ENCODE data around the gene CDK5.

Gene CDK5

GRCh38 chr7:151060416-151061212 lies 2.9 kb upstream of the CDK5 start:
- Histone ChIP-seq H3K4me3 (ENCODE audit: low read depth, low read length) (peak overlapping the region; percentile 86), H3K9ac (ENCODE audit: low read length) (peak overlapping the region; percentile 48), H3K4me1 (ENCODE audit: control insufficient read depth, insufficient read depth, low read length) (peaks cover 43% of the 10 kb centered on the region), H3K9me3 (ENCODE audit: control insufficient read depth, insufficient read depth, low read depth, low read length) (no peaks in the 10 kb centered on the region), H3K27me3 (ENCODE audit: control insufficient read depth, insufficient read depth, low read length) (peaks cover 12% of the 10 kb centered on the region; the same call in 1 of the 2 replicates), H3K36me3 (ENCODE audit: control insufficient read depth, insufficient read depth, low read length) (peaks cover 13% of the 10 kb centered on the region), H3K27ac (ENCODE audit: low read depth, low read length) (no peak overlapping the region)

- Histone ChIP-seq H3K27ac (ENCODE audit: low read depth, low read length) (no peak overlapping the region; the same call in 1 of the 2 replicates), H3K4me1 (ENCODE audit: control insufficient read depth, insufficient read depth, low read length) (peaks cover 43% of the 10 kb centered on the region)
Measured at GRCh38 chr7:151060113-151060415, 2.4 kb upstream of the CDK5 start.

GRCh38 chr7:151059367-151060112 lies 1.8 kb upstream of the CDK5 start, which contains the start of gene SLC4A2:
TSS of gene SLC4A2 (plus strand) at chr7:151059589. CDS start at chr7:151061988, 2,399 bp downstream.
- Histone ChIP-seq H3K4me1 (ENCODE audit: control insufficient read depth, insufficient read depth, low read length) (peaks cover 43% of the 10 kb centered on the region), H3K4me3 (ENCODE audit: low read depth, low read length) (peak within 1 kb of the TSS; percentile 86), H3K36me3 (ENCODE audit: control insufficient read depth, insufficient read depth, low read length) (peaks cover 3% of the 10 kb centered on the region), H3K9ac (ENCODE audit: low read length) (peak within 1 kb of the TSS; percentile 71), H3K27me3 (ENCODE audit: control insufficient read depth, insufficient read depth, low read length) (peaks cover 12% of the 10 kb centered on the region; the same call in 1 of the 2 replicates), H3K9me3 (ENCODE audit: control insufficient read depth, insufficient read depth, low read depth, low read length) (no peaks in the 10 kb centered on the region), H3K27ac (ENCODE audit: low read depth, low read length) (no peak within 1 kb of the TSS; the same call in 1 of the 2 replicates)

More at GRCh38 chr7:151060113-151060415, 2.4 kb upstream of the CDK5 start:
- H3K27me3 ChIP-seq (ENCODE audit: control insufficient read depth, insufficient read depth, low read length), result peaks cover 12% of the 10 kb centered on the region; the same call in 1 of the 2 replicates
- H3K9me3 ChIP-seq (ENCODE audit: control insufficient read depth, insufficient read depth, low read depth, low read length), result no peaks in the 10 kb centered on the region
- peak overlapping the region; percentile 48 for H3K9ac ChIP-seq (ENCODE audit: low read length)
- peak overlapping the region; percentile 86 for H3K4me3 ChIP-seq (ENCODE audit: low read depth, low read length)
- H3K36me3 ChIP-seq (ENCODE audit: control insufficient read depth, insufficient read depth, low read length), result peaks cover 8% of the 10 kb centered on the region

DNA sequence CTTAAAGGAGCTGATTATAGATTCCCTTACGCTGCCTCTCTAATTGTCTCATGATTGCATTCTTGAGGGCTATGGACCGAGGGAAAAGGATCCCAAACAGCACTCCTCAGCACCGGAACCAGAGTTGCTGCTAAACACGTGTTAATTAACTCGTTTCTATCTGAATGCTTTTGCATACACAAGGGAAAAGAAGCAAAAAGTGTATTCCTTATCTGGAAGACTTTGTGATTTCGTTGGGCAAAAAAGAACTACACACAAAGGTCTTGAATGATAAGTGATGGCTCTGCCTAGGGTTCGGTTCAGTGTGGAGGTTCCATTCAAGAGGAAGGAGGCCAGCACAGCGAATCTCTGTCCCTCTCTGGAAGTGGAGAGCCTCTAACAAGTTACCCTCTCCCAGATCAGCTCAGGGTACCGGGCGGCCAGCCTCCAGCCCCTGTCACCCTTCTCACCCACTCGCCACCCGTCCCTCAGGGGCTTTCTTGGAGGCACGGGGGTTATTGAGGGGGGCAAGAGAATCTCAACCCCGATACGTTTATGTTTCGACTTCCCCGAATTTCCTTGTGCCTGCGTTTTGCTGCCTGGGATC lies 1.2 kb upstream of the CDK5 start:
- Histone ChIP-seq H3K9ac (ENCODE audit: low read length) (peak overlapping the region; percentile 71), H3K27me3 (ENCODE audit: control insufficient read depth, insufficient read depth, low read length) (peaks cover 12% of the 10 kb centered on the region; the same call in 1 of the 2 replicates), H3K9me3 (ENCODE audit: control insufficient read depth, insufficient read depth, low read depth, low read length) (no peaks in the 10 kb centered on the region), H3K4me3 (ENCODE audit: low read depth, low read length) (peak overlapping the region; percentile 86), H3K4me1 (ENCODE audit: control insufficient read depth, insufficient read depth, low read length) (peaks cover 43% of the 10 kb centered on the region), H3K27ac (ENCODE audit: low read depth, low read length) (no peak overlapping the region), H3K36me3 (ENCODE audit: control insufficient read depth, insufficient read depth, low read length) (no peaks in the 10 kb centered on the region)

GRCh38 chr7:151057989-151058780 lies 488 bp upstream of the CDK5 start:
- Histone ChIP-seq H3K4me3 (ENCODE audit: low read depth, low read length) (peak overlapping the region; percentile 86), H3K9me3 (ENCODE audit: control insufficient read depth, insufficient read depth, low read depth, low read length) (no peaks in the 10 kb centered on the region), H3K27ac (ENCODE audit: low read depth, low read length) (peak overlapping the region; percentile 71; the same call in 1 of the 2 replicates), H3K4me1 (ENCODE audit: control insufficient read depth, insufficient read depth, low read length) (peaks cover 39% of the 10 kb centered on the region), H3K27me3 (ENCODE audit: control insufficient read depth, insufficient read depth, low read length) (peaks cover 12% of the 10 kb centered on the region; the same call in 1 of the 2 replicates), H3K36me3 (ENCODE audit: control insufficient read depth, insufficient read depth, low read length) (no peaks in the 10 kb centered on the region), H3K9ac (ENCODE audit: low read length) (peak overlapping the region; percentile 64)

DNA sequence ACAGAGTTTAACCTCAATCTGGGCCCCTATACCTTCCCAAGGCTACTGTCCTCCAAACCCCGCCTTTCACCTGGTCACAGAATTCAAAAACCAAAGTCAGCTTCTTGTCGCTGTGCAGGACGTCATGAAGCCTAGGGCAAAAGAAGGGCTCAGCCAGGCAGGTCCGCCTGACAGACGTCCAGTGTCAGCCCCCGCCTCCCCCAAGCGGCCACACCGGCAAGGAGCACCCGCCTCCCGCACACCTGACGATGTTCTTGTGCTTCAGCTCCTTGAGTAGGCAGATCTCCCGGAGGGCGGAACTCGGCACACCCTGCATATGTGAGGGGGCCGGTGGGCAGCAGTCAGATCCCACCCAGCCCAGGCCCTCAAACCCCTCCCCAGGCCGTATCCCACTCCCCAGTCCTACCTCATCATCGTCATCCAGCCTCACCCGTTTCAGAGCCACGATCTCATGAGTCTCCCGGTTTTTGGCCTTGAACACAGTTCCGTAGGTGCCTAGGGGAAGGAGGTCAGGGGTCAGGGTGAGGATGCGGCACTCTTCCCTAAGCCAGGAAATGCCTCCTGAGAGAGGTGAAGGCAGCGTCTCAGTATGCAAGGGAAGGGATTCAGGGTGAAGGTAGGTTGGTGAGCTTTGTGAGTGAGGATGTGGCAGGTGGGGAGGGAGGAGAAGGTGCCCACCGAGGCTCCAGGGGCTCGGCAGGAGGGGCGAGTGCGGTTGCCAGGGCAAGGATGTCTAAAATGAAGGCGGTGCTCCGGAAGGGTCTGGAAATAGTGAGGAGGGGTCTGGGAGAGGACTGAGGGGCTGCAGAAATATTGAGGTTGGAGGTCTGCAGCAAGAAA lies 811 bp downstream of the CDK5 start:
- H3K27ac ChIP-seq (ENCODE audit: low read depth, low read length), result no peak overlapping the region
- peaks cover 22% of the 10 kb centered on the region for H3K27me3 ChIP-seq (ENCODE audit: control insufficient read depth, insufficient read depth, low read length)
- peak overlapping the region; percentile 29 for H3K9ac ChIP-seq (ENCODE audit: low read length)
- H3K9me3 ChIP-seq (ENCODE audit: control insufficient read depth, insufficient read depth, low read depth, low read length), result no peaks in the 10 kb centered on the region
- H3K4me3 ChIP-seq (ENCODE audit: low read depth, low read length), result peak overlapping the region; percentile 86
- H3K36me3 ChIP-seq (ENCODE audit: control insufficient read depth, insufficient read depth, low read length), result no peaks in the 10 kb centered on the region
- H3K4me1 ChIP-seq (ENCODE audit: control insufficient read depth, insufficient read depth, low read length), result peaks cover 32% of the 10 kb centered on the region

DNA sequence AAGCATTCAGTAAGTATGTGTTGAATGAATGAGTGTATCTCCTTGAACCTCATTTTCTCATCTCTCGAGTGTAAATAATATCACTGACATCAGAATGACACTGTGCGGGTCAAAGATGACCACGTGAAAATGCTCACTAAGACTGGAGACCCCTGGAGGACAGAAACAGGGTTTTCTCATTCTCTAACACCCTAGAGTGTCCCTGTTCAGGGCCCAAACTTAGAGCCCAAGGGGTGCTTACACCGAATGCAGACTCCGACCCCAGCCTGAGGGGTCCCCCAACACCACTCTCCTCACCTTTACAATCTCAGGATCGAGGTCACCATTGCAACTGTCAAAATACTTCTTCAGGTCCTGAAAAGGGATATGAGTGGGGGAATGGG lies 1.4 kb downstream of the CDK5 start:
- peaks cover 27% of the 10 kb centered on the region for H3K27me3 ChIP-seq (ENCODE audit: control insufficient read depth, insufficient read depth, low read length)
- H3K4me3 ChIP-seq (ENCODE audit: low read depth, low read length), result peak overlapping the region; percentile 86; the same call in 1 of the 2 replicates
- H3K4me1 ChIP-seq (ENCODE audit: control insufficient read depth, insufficient read depth, low read length), result peaks cover 26% of the 10 kb centered on the region
- no peaks in the 10 kb centered on the region for H3K36me3 ChIP-seq (ENCODE audit: control insufficient read depth, insufficient read depth, low read length)
- no peak overlapping the region for H3K9ac ChIP-seq (ENCODE audit: low read length)
- no peaks in the 10 kb centered on the region for H3K9me3 ChIP-seq (ENCODE audit: control insufficient read depth, insufficient read depth, low read depth, low read length)
- no peak overlapping the region for H3K27ac ChIP-seq (ENCODE audit: low read depth, low read length)

- no peaks in the 10 kb centered on the region for H3K36me3 ChIP-seq (ENCODE audit: control insufficient read depth, insufficient read depth, low read length)
- H3K4me1 ChIP-seq (ENCODE audit: control insufficient read depth, insufficient read depth, low read length), result peaks cover 16% of the 10 kb centered on the region
- no peak overlapping the region for H3K27ac ChIP-seq (ENCODE audit: low read depth, low read length)
- no peaks in the 10 kb centered on the region for H3K9me3 ChIP-seq (ENCODE audit: control insufficient read depth, insufficient read depth, low read depth, low read length)
- H3K9ac ChIP-seq (ENCODE audit: low read length), result no peak overlapping the region
- peaks cover 44% of the 10 kb centered on the region for H3K27me3 ChIP-seq (ENCODE audit: control insufficient read depth, insufficient read depth, low read length)
- no peak overlapping the region for H3K4me3 ChIP-seq (ENCODE audit: low read depth, low read length)
Measured at GRCh38 chr7:151053751-151054150, 3.9 kb downstream of the CDK5 start.

DNA sequence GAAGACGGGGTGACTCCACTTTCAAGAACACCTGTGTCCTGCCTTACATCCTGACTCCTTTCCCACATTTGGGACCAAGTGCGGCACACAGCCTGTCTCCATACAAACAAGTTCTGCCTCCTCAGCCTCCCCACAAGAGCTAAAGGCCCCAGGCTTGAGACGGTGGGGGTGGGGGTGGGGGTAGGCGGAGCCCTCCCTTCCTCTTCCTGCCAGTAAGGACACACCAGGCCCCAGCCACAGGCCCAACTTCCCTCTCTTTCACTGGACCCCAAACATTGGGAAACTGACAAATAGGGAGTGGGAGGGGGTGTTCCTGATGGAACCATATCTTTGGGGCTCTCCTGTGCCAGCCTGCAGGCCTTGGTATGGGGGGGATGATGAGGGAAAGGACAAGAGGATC lies 4.6 kb downstream of the CDK5 start:
- Histone ChIP-seq H3K27me3 (ENCODE audit: control insufficient read depth, insufficient read depth, low read length) (peaks cover 44% of the 10 kb centered on the region), H3K4me3 (ENCODE audit: low read depth, low read length) (no peak overlapping the region), H3K36me3 (ENCODE audit: control insufficient read depth, insufficient read depth, low read length) (no peaks in the 10 kb centered on the region), H3K4me1 (ENCODE audit: control insufficient read depth, insufficient read depth, low read length) (peaks cover 10% of the 10 kb centered on the region), H3K27ac (ENCODE audit: low read depth, low read length) (no peak overlapping the region), H3K9me3 (ENCODE audit: control insufficient read depth, insufficient read depth, low read depth, low read length) (no peaks in the 10 kb centered on the region), H3K9ac (ENCODE audit: low read length) (no peak overlapping the region)

DNA sequence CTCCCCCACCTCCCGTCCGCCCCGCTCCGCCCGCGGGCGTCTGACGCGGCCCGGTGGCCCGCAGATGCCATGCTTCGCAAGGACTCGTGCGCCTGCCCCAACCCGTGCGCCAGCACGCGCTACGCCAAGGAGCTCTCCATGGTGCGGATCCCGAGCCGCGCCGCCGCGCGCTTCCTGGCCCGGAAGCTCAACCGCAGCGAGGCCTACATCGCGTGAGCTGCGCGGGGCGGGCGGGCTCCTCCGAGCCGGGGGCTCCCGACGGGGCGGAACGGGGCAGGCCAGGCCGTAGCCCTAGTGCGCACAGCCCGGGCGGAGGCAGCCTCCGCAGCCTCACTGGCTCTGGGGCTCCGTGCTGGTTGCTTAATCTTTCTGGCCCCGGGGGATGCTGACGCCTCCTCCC lies 6.6 kb downstream of the CDK5 start:
- peaks cover 6% of the 10 kb centered on the region; the same call in 1 of the 2 replicates for H3K36me3 ChIP-seq (ENCODE audit: control insufficient read depth, insufficient read depth, low read length)
- peaks cover 2% of the 10 kb centered on the region; the same call in 1 of the 2 replicates for H3K4me1 ChIP-seq (ENCODE audit: control insufficient read depth, insufficient read depth, low read length)
- H3K9me3 ChIP-seq (ENCODE audit: control insufficient read depth, insufficient read depth, low read depth, low read length), result no peaks in the 10 kb centered on the region
- peak overlapping the region; percentile 44 for H3K4me3 ChIP-seq (ENCODE audit: low read depth, low read length)
- H3K27me3 ChIP-seq (ENCODE audit: control insufficient read depth, insufficient read depth, low read length), result peaks cover 35% of the 10 kb centered on the region
- H3K27ac ChIP-seq (ENCODE audit: low read depth, low read length), result no peak overlapping the region
- no peak overlapping the region for H3K9ac ChIP-seq (ENCODE audit: low read length)
